ENCODE measurements around the gene MAP1LC3B2. TPM values are rescaled to one million over a fixed set of nuclear protein-coding genes. Genes with fewer than 3 reads are reported as not detected.

MAP1LC3B2 gene
- total RNA-seq, 1 donor from 2014 or later, result 0.82 TPM

GRCh38 chr12:116621194-116621593 is 62.0 kb downstream of the MAP1LC3B2 start:
- H3K36me3 Mint-ChIP-seq (ENCODE audit: low read depth), result peaks cover 2% of the 10 kb centered on the region
- no peak overlapping the region for H3K4me3 Mint-ChIP-seq
- no peak overlapping the region for H3K27ac Mint-ChIP-seq (ENCODE audit: unreplicated experiment)
- peaks cover 3% of the 10 kb centered on the region for H3K9me3 Mint-ChIP-seq
- peaks cover 7% of the 10 kb centered on the region for H3K4me1 Mint-ChIP-seq
- TF ChIP-seq, protein P1, sequence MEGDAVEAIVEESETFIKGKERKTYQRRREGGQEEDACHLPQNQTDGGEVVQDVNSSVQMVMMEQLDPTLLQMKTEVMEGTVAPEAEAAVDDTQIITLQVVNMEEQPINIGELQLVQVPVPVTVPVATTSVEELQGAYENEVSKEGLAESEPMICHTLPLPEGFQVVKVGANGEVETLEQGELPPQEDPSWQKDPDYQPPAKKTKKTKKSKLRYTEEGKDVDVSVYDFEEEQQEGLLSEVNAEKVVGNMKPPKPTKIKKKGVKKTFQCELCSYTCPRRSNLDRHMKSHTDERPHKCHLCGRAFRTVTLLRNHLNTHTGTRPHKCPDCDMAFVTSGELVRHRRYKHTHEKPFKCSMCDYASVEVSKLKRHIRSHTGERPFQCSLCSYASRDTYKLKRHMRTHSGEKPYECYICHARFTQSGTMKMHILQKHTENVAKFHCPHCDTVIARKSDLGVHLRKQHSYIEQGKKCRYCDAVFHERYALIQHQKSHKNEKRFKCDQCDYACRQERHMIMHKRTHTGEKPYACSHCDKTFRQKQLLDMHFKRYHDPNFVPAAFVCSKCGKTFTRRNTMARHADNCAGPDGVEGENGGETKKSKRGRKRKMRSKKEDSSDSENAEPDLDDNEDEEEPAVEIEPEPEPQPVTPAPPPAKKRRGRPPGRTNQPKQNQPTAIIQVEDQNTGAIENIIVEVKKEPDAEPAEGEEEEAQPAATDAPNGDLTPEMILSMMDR (conservative IDR thresholded peaks at IDR 0.05), result no peak
- no peak for DNase-seq (ENCODE audit: low read depth, low spot score)
- peaks cover 16% of the 10 kb centered on the region for H3K27me3 Mint-ChIP-seq (ENCODE audit: low read depth)

DNA sequence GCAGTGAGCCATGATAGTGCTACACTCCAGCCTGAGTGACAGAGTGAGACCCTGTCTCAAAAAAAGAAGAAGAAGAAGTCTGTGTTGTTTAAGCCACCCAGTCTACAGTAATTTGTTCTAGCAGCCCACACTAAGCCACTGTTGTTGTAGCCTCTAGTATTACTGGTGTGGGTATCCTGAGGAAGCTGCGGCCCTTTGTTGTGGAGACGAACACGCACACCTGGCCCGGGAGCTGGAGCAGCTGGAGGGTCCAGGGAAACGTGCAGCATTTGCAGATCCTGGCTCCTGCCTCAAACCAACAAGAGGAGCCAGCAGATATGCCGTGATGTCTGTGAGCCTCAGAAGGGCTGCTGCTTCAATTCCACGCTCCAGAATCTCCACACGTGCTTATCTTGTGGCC is 65.3 kb downstream of the MAP1LC3B2 start:
- H3K9me3 Mint-ChIP-seq, result peaks cover 3% of the 10 kb centered on the region
- TF ChIP-seq, protein P1 (conservative IDR thresholded peaks at IDR 0.05), result no peak
- DNase-seq (ENCODE audit: low read depth, low spot score), result no peak
- no peak overlapping the region for H3K27ac Mint-ChIP-seq (ENCODE audit: unreplicated experiment)
- no peak overlapping the region for H3K4me3 Mint-ChIP-seq
- H3K36me3 Mint-ChIP-seq (ENCODE audit: low read depth), result peaks cover 2% of the 10 kb centered on the region
- H3K4me1 Mint-ChIP-seq, result peaks cover 8% of the 10 kb centered on the region
- peaks cover 16% of the 10 kb centered on the region for H3K27me3 Mint-ChIP-seq (ENCODE audit: low read depth)

DNA sequence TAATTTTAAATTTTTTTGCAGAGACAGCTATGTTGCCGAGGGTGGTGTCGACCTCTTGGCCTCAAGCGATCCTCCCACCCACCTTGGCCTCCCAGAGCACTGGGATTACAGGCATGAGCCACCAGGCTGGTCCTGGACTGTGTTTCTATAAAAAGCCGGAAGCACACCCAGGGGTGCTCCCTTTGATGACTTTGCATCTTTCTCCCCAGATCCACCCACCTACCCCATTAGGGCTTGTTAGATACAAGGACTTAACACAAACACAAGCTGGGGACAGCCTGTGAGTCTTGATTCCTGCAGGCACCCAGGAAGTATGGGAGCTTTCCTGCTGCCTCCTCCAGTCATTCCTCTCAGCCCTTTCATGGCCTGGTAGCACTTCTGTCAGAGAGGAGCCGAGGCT is 67.0 kb downstream of the MAP1LC3B2 start:
- Mint-ChIP-seq H3K27me3 (ENCODE audit: low read depth) (peaks cover 8% of the 10 kb centered on the region), H3K27ac (ENCODE audit: unreplicated experiment) (no peak overlapping the region), H3K9me3 (peaks cover 3% of the 10 kb centered on the region), H3K36me3 (ENCODE audit: low read depth) (peaks cover 2% of the 10 kb centered on the region), H3K4me3 (no peak overlapping the region), H3K4me1 (peaks cover 8% of the 10 kb centered on the region)
- DNase-seq (ENCODE audit: low read depth, low spot score), result no peak
- TF ChIP-seq, protein P1 (conservative IDR thresholded peaks at IDR 0.05), result no peak

Other genes with a start within 250 kb of the MAP1LC3B2 start
- gene SPRING1, start 178.7 kb downstream of the MAP1LC3B2 start, total RNA-seq, result 47.8 and 50.8 TPM in 2 replicates
- 79.9 and 82.1 TPM in 2 replicates for gene RNFT2, start 178.9 kb downstream of the MAP1LC3B2 start, total RNA-seq

All from neural crest cell (in vitro differentiated cells).